ENCODE data around the gene IFTAP.
A peak's percentile ranks its signal among the peaks of the same experiment; 100 is the strongest.

IFTAP gene

GRCh38 chr11:36598051-36598450, 3.7 kb downstream of the IFTAP start, which contains the start of gene RAG2:
Gene RAG2 (minus strand): TSS chr11:36598236. CDS start chr11:36594168, 4,068 bp downstream.
- no peak for TF ChIP-seq CTCF (IDR thresholded peaks at IDR 0.05; ENCODE audit: extremely low read depth, missing control alignments)
- DNase-seq (ENCODE audit: low spot score): no peak

DNA sequence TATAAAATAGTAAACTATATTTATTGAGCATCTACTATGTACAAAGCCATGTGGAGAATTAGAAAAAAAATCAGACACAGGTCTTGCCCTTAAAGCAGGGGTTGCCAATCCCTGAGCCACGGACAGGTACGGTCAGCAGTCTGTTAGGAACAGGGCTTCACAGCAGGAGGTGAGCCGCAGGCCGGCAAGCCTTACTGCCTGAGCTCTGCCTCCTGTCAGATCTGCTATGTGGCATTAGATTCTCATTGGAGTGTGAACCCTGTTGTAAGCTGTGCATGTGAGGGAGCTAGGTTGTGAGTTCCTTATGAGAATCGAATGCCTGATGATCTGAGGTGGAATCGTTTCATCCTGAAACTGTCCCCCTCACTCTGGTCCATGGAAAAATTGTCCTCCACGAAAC, 5.9 kb downstream of the IFTAP start:
- DNase-seq (ENCODE audit: low spot score): no peak
- no peak for TF ChIP-seq CTCF (IDR thresholded peaks at IDR 0.05; ENCODE audit: extremely low read depth, missing control alignments)

DNA sequence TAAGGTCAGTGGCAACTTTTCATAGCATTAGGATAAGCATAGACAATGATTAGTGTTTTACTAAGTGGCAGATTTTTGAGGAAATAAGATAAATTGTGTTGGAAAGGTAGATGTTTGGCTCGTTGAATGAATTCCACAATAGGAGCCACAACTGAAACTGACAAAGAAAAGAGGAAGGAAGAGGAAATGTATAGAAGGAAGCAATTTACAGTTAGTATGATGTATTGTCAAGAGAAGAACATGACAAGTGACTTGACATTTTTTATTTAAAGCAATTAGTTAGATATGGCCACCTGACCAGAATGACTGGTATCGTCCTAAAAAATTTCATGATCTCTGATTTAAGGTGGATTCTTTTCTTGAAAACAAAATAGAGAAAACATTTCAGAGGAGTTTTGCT, 6.9 kb downstream of the IFTAP start:
- no peak for TF ChIP-seq CTCF (IDR thresholded peaks at IDR 0.05; ENCODE audit: extremely low read depth, missing control alignments)
- no peak for DNase-seq (ENCODE audit: low spot score)

GRCh38 chr11:36602135-36602534, 7.8 kb downstream of the IFTAP start:
- DNase-seq (ENCODE audit: low spot score): no peak
- TF ChIP-seq CTCF (IDR thresholded peaks at IDR 0.05; ENCODE audit: extremely low read depth, missing control alignments): no peak

- peak; percentile 10 for DNase-seq (ENCODE audit: low spot score)
- no peak for TF ChIP-seq CTCF (IDR thresholded peaks at IDR 0.05; ENCODE audit: extremely low read depth, missing control alignments)
Observed at GRCh38 chr11:36605221-36606216, 11.2 kb downstream of the IFTAP start.

- no peak for TF ChIP-seq CTCF (IDR thresholded peaks at IDR 0.05; ENCODE audit: extremely low read depth, missing control alignments)
- no peak for DNase-seq (ENCODE audit: low spot score)
Observed at GRCh38 chr11:36608491-36609199, 14.3 kb downstream of the IFTAP start.

GRCh38 chr11:36609383-36609782, 15.1 kb downstream of the IFTAP start:
- DNase-seq (ENCODE audit: low spot score): no peak
- TF ChIP-seq CTCF (IDR thresholded peaks at IDR 0.05; ENCODE audit: extremely low read depth, missing control alignments): no peak
